Psoas muscle (tissue), 8 donors: ENCODE measurements around the gene NATD1. TPM values are rescaled to one million over a fixed set of nuclear protein-coding genes. Genes with fewer than 3 reads are reported as not detected.

Experiments used
- ATAC-seq, 4 donors: fragments of 200-7000 bp; cut with Tn5 transposase; one replicate each; pipeline ENCODE4 v1.9.1; 2020; ENCODE audit warnings: moderate library complexity in 3 of 4, mild to moderate bottlenecking in 2 of 4
- DNase-seq, 2 donors: peaks; one replicate each; pipeline ENCODE4 v3.0.0-alpha.2; 2020
- H3K27ac ChIP-seq: fragments of 200-600 bp; one replicate; pipeline ENCODE4 v1.8.0; 2022
- H3K27me3 ChIP-seq, 3 donors: fragments of 200-600 bp in 1 of 3; one replicate each; pipeline versions ENCODE4 v1.6.1 to v1.8.0; 2013 to 2022; ENCODE audit warnings: low read length in 2 of 3, mild to moderate bottlenecking in 2 of 3, moderate library complexity in 1 of 3; ENCODE audit not compliant: insufficient read depth in 3 of 3
- H3K36me3 ChIP-seq, 2 donors: fragments of 200-600 bp in 1 of 2; one replicate each; pipeline versions ENCODE4 v1.6.1 to v1.8.0; 2013 to 2022; ENCODE audit warnings: low read depth in 1 of 2, mild to moderate bottlenecking in 1 of 2, moderate library complexity in 1 of 2; ENCODE audit not compliant: insufficient read depth in 1 of 2
- H3K4me1 ChIP-seq: fragments of 200-600 bp; one replicate; pipeline ENCODE4 v1.8.0; 2022
- H3K4me3 ChIP-seq: fragments of 200-600 bp; one replicate; pipeline ENCODE4 v1.8.0; 2022; ENCODE audit warnings: mild to moderate bottlenecking
- H3K9me3 ChIP-seq: fragments of 200-600 bp; one replicate; pipeline ENCODE4 v1.8.0; 2022
- CTCF ChIP-seq: fragments of 200-600 bp; IDR thresholded peaks from one replicate; pipeline ENCODE4 v1.8.0; 2022; ENCODE audit warnings: antibody characterized with exemption
- WGBS, 3 donors: extraction: QIAGEN DNeasy Blood & Tissue Kit; methylation state at CpG; one replicate each; pipeline versions ENCODE4 v1.1.6 to v1.1.7; 2013; 5-methylcytosine and 5-hydroxymethylcytosine counted together
- intact Hi-C, 2 donors: fragments of 100-400 bp; cut with DNase I; formaldehyde crosslinking; loops; one replicate each; pipeline versions ENCODE4 v1.11.0 to v1.14.2; 2022
- polyA plus RNA-seq, 3 donors: library from polyadenylated mRNA; stranded (reverse); fragments of 200-250 nt; gene quantifications; one replicate each; pipeline ENCODE4 v1.2.3, GENCODE V29; 2013
- total RNA-seq, 4 donors: library from RNA; stranded (reverse); fragmentation: NEBNext Ultra II Directional in 2 of 4; extraction: Animal tissue kit (Norgen Biotek cat#: 25700) in 2 of 4; gene quantifications; one replicate each; pipeline versions ENCODE4 v1.2.1 to v1.2.4, GENCODE V29; 2021 to 2023
- donor health status: healthy with polysubstance abuse.
- donor health status: DM: no; HTN: no; CAD: no; lungs with moderate emphysema.
- donor health status: Bipolar disorder and iron deficiency.
- donor health status: healthy.
- donor health status: DM: yes; HTN: yes; CAD: no.
- donor health status: DM: no; HTN: no; CAD: no.
- donor health status: DM: no; HTN: no; CAD: no.
- donor health status: DM: yes; HTN: yes; CAD: no.

Gene NATD1
- total and polyA plus RNA-seq, 7 donors, result 4.7 to 48.0 (median 21.6) TPM

DNA sequence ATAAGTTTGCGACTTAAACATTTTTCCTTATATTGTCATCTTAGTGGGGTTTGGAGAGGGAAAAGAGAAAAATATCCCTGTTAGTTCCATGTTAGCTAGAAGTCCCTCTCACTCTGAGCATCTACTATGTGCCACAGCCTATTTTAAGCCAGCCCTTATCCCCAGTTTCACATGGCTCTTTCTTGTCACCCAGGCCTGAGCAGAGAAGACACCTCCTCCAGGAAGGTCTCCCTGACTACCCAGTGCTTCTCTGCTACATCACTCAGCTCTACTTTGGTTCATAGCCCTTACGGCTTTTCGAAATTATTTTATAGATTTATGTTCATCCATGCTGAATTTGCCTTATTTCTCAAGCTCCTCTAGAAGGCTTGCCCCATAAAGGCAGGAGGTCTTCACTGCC, 24.1 kb upstream of the NATD1 start:
- Histone ChIP-seq H3K27me3 (no peaks in the 10 kb centered on the region), H3K4me3 (no peak overlapping the region), H3K4me1 (peaks cover 51% of the 10 kb centered on the region), H3K36me3 (no peaks in the 10 kb centered on the region), H3K9me3 (no peaks in the 10 kb centered on the region), H3K27ac (peak overlapping the region; percentile 82)
- WGBS, 3 donors, result 96 to 97% (median 96%) methylated on average over 3 of the region's 3 CpGs
- intact Hi-C loops, result loop anchor here in 1 of 2 donors (5.0 kb wide), 1 partner anchor 65 kb away; the partner anchor contains the start of gene TMEM11
- ATAC-seq (no peak), DNase-seq (no peak)
- TF ChIP-seq CTCF, result no peak

DNA sequence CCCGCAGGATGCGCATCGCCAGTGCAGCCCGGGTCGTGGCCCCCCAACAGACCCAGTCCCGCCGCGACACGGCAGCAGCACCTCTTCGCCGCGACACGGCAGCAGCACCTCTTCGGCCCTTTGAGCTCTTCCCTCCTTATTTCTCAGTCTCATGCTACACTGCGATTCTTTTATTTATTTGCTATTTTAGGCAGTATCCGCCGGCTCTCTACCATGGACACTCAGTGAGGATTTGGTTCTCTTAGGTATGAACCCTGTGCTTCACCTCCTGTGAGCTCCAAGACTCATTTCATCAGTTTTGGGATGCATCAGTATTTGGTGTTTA, 23.0 kb upstream of the NATD1 start:
- intact Hi-C loops, result loop anchor here in 1 of 2 donors (5.0 kb wide), 1 partner anchor 64 kb away; the partner anchor contains the start of gene TMEM11
- no peak for DNase-seq

DNA sequence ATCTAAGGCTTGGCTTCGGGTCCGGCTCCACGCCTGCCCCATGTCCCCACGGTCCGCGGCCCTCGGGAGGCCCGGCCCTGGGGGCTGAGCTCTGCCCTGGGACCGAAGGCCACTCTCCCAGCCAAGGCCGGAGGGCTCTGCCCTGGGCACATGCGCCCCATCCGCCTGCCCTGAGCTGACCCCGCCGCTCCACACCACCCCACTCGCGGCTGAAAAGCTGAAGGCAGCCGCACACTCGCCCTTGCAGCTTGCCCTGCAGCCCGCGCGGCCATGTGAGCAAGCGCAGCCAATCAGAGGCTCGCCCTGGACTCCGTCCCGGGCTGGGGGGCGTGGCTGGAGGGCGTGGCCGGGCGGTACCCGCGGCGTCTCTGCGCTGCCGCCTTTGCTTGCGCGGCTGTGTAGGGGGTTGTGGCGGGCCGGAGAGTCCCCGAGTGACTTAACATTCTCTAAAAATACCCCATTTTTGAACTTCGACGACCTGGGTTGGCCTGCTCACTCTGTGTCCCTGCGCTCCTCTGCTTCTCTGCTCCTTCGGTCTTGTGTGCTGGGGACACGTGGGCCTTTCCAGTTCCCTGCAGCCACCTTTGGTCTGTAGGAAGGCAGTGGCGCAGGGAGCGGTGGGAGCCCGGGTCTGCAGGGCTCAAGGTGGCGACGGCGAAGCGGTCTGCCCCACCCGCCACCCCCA, 22.5 kb upstream of the NATD1 start:
- DNase-seq (peak; percentile 94 to 97), ATAC-seq (peak; percentile 89 to 94 (median 92))
- H3K27me3 ChIP-seq, result no peaks in the 10 kb centered on the region
- no peaks in the 10 kb centered on the region for H3K36me3 ChIP-seq
- H3K9me3 ChIP-seq, result no peaks in the 10 kb centered on the region
- H3K4me3 ChIP-seq, result peak overlapping the region; percentile 74
- peaks cover 45% of the 10 kb centered on the region for H3K4me1 ChIP-seq
- H3K27ac ChIP-seq, result peak overlapping the region; percentile 81
- WGBS, 3 donors, result 0 to 1% (median 1%) methylated on average over 48 to 52 of the region's 52 CpGs
- no peak for TF ChIP-seq CTCF
- intact Hi-C loops, result loop anchor here in 1 of 2 donors (5.0 kb wide), 1 partner anchor 63 kb away; the partner anchor contains the start of gene TMEM11

More for the DNA sequence above, 23.0 kb upstream of the NATD1 start:
- no peaks in the 10 kb centered on the region for H3K36me3 ChIP-seq
- TF ChIP-seq CTCF, result peak; percentile 4
- peaks cover 50% of the 10 kb centered on the region for H3K4me1 ChIP-seq
- peak overlapping the region; percentile 74 for H3K4me3 ChIP-seq
- ATAC-seq, result no peak
- no peaks in the 10 kb centered on the region for H3K27me3 ChIP-seq
- no peaks in the 10 kb centered on the region for H3K9me3 ChIP-seq
- 8 to 19% (median 9%) methylated on average over 10 to 17 of the region's 17 CpGs for WGBS, 3 donors
- peak overlapping the region; percentile 81 for H3K27ac ChIP-seq

DNA sequence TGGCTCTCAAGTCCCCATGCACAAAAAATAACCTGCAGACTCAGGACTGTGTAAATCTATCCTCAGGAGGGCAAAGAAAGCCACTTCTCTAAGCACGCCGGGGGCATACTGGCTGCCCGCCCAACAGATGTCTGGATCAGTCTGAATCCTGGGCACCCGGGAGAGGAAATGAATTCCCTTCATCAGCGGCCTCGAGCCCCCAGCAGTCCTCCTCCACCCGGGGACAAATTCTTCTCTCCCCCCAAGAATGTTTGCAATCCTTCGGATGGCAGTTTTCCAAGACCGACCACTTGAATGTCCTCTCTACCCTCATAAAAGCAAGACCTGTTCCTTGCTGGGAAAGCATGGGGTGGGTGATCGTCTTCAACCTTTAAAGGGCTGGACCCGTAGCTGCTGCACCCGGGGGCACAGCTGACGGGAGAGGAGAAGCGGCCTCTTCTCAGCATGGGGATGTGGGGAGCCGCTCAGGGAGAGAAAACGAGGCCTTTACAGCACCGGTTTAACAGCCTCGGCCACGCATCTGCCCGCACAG, 21.9 kb upstream of the NATD1 start:
- H3K4me1 ChIP-seq, result peaks cover 45% of the 10 kb centered on the region
- 2 to 4% (median 3%) methylated on average over 19 to 20 of the region's 20 CpGs for WGBS, 3 donors
- ATAC-seq, result peak; percentile 38 to 57 (median 49)

More for the DNA sequence above, 21.9 kb upstream of the NATD1 start:
- Histone ChIP-seq H3K27ac (peak overlapping the region; percentile 81), H3K27me3 (no peaks in the 10 kb centered on the region), H3K9me3 (no peaks in the 10 kb centered on the region), H3K4me3 (peak overlapping the region; percentile 74), H3K36me3 (no peaks in the 10 kb centered on the region)
- peak in 1 of 2 donors; percentile 78 for DNase-seq
- no peak for TF ChIP-seq CTCF
- intact Hi-C loops, result loop anchor here in 1 of 2 donors (5.0 kb wide), 1 partner anchor 63 kb away; the partner anchor contains the start of gene TMEM11
